GM19193 (cell line): ENCODE data around the gene CD274.

ENCODE experiments used
- POLR2A ChIP-seq: IDR thresholded peaks from 4 replicates; pipeline ENCODE4 v1.6.1; 2011; ENCODE audit not compliant: insufficient read depth, insufficient read length; ENCODE audit errors: extremely low read depth

Gene CD274

DNA sequence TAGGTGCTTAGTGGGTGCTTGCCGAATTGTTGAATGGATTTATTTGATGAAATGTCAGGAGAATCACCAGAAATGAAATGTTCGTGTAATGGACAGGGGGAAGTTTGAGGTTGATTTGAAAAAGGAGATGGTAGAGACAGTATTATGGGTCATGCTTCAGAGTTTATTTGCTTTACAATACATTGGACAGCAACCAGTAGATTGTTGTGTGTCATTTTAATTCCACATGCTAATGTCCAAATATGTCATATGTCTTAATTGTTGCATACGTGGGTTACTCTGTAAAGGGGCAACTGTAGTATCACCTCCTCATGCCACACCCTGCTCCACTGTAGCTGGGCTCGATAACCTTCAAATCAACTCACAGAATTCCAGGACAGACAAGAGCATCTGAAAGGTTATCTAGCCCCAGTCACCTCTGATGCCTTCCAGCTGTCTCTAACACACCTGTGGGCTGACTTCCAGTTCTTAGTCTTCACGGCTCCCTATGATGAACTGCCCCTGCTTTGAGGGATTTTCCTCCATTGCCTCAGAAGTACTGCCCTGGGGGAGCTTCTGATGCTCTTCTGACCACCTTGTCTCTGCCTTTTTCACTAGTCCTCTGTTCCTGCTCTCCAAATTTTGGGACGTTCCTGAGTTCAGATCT is 61.7 kb downstream of the CD274 start:
- no peak for TF ChIP-seq POLR2A

DNA sequence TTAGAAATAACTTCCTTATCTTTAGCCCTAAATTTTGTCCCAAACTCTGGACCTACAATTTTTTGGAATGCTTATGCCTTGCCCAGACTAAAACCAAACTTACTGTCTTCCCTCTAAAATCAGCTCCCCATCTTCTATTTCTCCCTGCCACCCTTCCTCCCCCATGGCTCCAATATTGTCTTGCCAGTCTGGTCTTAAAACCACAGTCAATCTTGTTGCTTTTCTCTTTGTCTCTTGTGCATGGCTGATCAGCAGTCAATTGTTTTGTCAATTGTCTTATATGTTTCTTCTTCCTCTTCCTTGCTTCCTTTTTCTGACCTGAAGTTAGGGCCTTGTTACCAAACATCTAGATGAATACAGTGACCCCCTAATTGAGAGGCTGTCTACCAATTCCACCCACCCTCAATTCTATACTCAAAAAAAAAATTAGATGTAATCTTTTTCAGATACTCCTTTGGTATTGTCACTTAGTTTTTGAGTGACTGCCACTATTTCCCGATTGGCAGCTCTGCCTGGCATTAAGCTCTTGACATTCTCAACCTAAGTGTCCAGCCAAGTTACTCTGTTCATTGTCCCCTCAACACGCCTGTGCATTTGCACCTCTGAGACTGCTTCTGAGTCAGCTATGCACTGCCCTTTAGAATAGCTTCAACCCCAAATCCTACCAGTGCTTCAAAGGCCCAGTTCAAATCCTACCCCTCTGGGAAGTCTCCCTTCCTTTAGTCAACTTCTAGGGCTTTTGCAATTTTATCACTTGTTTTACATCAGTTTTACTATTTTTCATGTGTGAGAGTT is 62.5 kb downstream of the CD274 start:
- no peak for TF ChIP-seq POLR2A

- TF ChIP-seq POLR2A = no peak
Measured at GRCh38 chr9:5513966-5514616, 63.7 kb downstream of the CD274 start.

GRCh38 chr9:5514617-5515260 is 64.4 kb downstream of the CD274 start:
- TF ChIP-seq POLR2A = no peak

DNA sequence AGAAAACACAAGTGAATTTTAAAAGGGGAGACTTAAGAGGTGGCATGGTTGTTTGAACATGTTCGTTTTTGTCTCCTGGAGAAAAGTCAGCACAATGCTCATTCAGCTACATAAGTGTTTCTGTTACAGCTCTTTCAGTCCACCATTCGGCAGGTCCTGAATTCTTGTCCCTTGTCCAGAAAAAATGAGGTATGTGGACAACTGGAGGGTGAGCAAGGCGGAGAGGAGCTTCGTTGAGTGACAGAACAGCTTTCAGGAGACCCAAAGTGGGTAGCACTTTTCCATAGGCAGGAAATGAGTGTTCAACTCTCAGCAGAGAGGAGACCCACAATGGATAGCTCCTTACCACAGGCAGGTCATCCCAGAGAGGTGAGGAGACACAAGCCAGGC is 64.9 kb downstream of the CD274 start:
- no peak for TF ChIP-seq POLR2A

DNA sequence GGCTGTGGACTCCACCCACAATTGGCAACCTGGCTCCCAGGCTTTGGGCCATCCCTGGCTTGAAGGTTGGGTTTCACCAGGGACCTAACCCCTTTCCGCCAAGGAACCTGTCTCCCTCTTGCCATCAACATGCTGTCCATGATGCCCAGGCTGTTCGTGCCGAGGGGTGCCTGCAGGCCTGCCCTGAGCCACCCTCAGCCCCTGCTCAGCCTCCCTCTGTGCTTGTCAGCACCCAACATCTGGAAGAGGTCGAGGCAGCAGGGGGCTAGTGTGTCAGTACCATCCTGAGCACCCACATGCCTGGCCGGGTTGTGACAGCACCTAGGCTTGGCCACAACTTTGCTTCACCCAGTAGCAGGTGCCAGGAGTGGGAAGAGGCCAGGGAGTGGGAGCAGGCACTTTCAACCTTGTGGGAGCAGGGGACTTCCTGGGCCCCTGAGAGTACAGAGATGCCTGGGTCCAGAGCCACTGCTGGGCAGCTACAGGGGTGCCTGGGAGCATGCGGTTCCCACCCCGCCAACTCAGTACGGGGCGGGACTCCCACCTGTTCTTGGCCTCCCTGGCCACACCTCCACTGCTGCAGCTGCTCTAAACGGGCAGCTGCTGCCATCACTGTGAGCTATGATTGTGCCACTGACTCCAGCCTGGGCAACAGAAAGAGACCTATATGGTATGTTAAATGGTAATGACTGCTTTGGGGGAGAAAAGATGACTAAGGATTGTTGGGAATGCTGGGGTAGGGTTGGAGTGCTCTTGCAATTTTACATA is 66.3 kb downstream of the CD274 start:
- no peak for TF ChIP-seq POLR2A

- TF ChIP-seq POLR2A = no peak
Measured at GRCh38 chr9:5518171-5518936, 68.0 kb downstream of the CD274 start.

DNA sequence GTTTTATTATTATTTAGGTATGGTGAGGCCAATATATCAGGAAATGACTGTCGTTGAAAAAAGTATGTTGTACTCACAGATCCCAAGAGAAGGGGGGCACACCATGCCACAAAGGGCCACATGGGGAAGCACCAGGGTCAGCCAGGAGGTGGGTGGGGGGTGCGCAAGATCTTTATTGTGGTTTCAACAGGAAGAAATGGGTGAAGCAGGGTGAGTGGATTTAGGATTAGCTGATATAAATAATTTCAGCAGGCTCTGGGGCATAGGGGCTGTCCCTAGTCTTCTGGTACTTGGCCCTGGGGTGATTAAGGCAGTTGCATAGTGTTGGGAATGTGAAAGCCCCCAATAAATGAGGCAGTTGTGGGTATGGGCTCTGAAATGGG is 68.6 kb downstream of the CD274 start:
- TF ChIP-seq POLR2A = no peak
